H1 (cell line): ENCODE measurements around the gene TINAGL1. TPM values are rescaled to one million over a fixed set of nuclear protein-coding genes. Genes with fewer than 3 reads are reported as not detected.

Experiments used
- CTCF ChIA-PET: fragments of 300-600 bp; sonication (Branson Sonifier 250); formaldehyde crosslinking; loops from one replicate; lab custom pipeline; 2021; ENCODE audit not compliant: partially characterized antibody; lab: Charles Lee
- POLR2A ChIA-PET: fragments of 300-600 bp; sonication (Branson Sonifier 250); formaldehyde crosslinking; loops from one replicate; lab custom pipeline; 2021; ENCODE audit warnings: inconsistent platforms; ENCODE audit not compliant: partially characterized antibody; lab: Charles Lee
- DNase-seq, 2 experiments: peaks; one replicate each; pipeline versions ENCODE4 v3.0.0 to v3.0.0-alpha.2; 2010 to 2022; ENCODE audit warnings: low spot score in 2 of 2, low read depth in 1 of 2, mixed read lengths in 1 of 2
- FAIRE-seq: peaks from 2 replicates; lab custom pipeline; 2011; peaks lifted over from hg19 to GRCh38; lab: Jason Lieb, UNC
- H2AFZ ChIP-seq: 2 replicates; pipeline ENCODE4 v1.8.1; 2012; ENCODE audit warnings: low read length, inconsistent platforms
- H2AK5ac ChIP-seq: 2 replicates; pipeline ENCODE4 v1.6.1; 2013; ENCODE audit warnings: low read depth, low read length
- H2BK120ac ChIP-seq: replicated peaks from 2 replicates; pipeline ENCODE3; 2013; ENCODE audit warnings: low read depth, low read length, inconsistent platforms
- H2BK12ac ChIP-seq: 2 replicates; pipeline ENCODE4 v1.6.1; 2013; ENCODE audit warnings: low read depth, low read length
- H2BK15ac ChIP-seq: 2 replicates; pipeline ENCODE4 v1.6.1; 2013; ENCODE audit warnings: low read length
- H2BK20ac ChIP-seq: 2 replicates; pipeline ENCODE4 v1.6.1; 2013; ENCODE audit warnings: low read length
- H2BK5ac ChIP-seq: 2 replicates; pipeline ENCODE4 v1.6.1; 2013; ENCODE audit warnings: low read depth, low read length
- H3K14ac ChIP-seq: 2 replicates; pipeline ENCODE4 v1.6.1; 2013; ENCODE audit warnings: inconsistent platforms; ENCODE audit not compliant: insufficient read length
- H3K18ac ChIP-seq: 2 replicates; pipeline ENCODE4 v1.6.1; 2013; ENCODE audit warnings: low read length; ENCODE audit errors: extremely low read depth
- H3K23ac ChIP-seq: 2 replicates; pipeline ENCODE4 v1.6.1; 2013; ENCODE audit warnings: inconsistent platforms; ENCODE audit not compliant: insufficient read length
- H3K23me2 ChIP-seq: 2 replicates; pipeline ENCODE4 v1.6.1; 2013; ENCODE audit warnings: low read depth, low read length
- H3K27ac ChIP-seq: 2 replicates; pipeline ENCODE4 v1.6.1; 2011; ENCODE audit warnings: low read depth, low read length, inconsistent platforms
- H3K27me3 ChIP-seq, 4 experiments: replicated peaks in 1 of 4; 1 replicate in 1 of 4; 2 replicates in 3 of 4; pipeline versions ENCODE4 v1.6.1 to v1.8.1; 2011 to 2013; ENCODE audit warnings: low read length in 3 of 4, mild to moderate bottlenecking in 3 of 4, inconsistent platforms in 2 of 4, mixed read lengths in 2 of 4, moderate library complexity in 1 of 4; ENCODE audit not compliant: control insufficient read depth in 3 of 4, insufficient read depth in 3 of 4; ENCODE audit errors: extremely low read depth in 1 of 4
- H3K36me3 ChIP-seq, 4 experiments: 2 replicates each; pipeline versions ENCODE4 v1.6.1 to v1.8.1; 2011 to 2013; ENCODE audit warnings: mild to moderate bottlenecking in 4 of 4, low read length in 3 of 4, moderate library complexity in 2 of 4, control low read depth in 1 of 4, inconsistent platforms in 1 of 4; ENCODE audit not compliant: insufficient read depth in 4 of 4, control insufficient read depth in 2 of 4
- H3K4ac ChIP-seq: replicated peaks from 2 replicates; pipeline ENCODE3; 2013; ENCODE audit warnings: low read length, low read depth, mixed read lengths, inconsistent platforms; ENCODE audit not compliant: insufficient read length
- H3K4me1 ChIP-seq, 4 experiments: replicated peaks in 1 of 4; 1 replicate in 1 of 4; 2 replicates in 3 of 4; pipeline versions ENCODE4 v1.6.1 to v1.8.1; 2011 to 2013; ENCODE audit warnings: low read length in 3 of 4, inconsistent platforms in 2 of 4, mixed read lengths in 1 of 4; ENCODE audit not compliant: insufficient read depth in 4 of 4, control insufficient read depth in 3 of 4
- H3K4me2 ChIP-seq, 2 experiments: 2 replicates each; pipeline versions ENCODE4 v1.6.1 to v1.8.1; 2011 to 2013; ENCODE audit warnings: low read depth in 2 of 2, low read length in 2 of 2, control low read depth in 1 of 2, inconsistent platforms in 1 of 2, mild to moderate bottlenecking in 1 of 2; ENCODE audit not compliant: insufficient read depth in 1 of 2
- H3K4me3 ChIP-seq, 4 experiments: fragments of 200-600, 300-600 bp in 1 of 4; sonication (generic), shearing (Covaris generic), sonication (Bioruptor Twin) in 1 of 4; 2 replicates each; pipeline versions ENCODE4 v1.5.1 to v1.8.1; 2011 to 2016; ENCODE audit warnings: low read length in 4 of 4, low read depth in 3 of 4, control low read depth in 2 of 4, inconsistent platforms in 2 of 4, mild to moderate bottlenecking in 2 of 4, mixed read lengths in 1 of 4, moderate library complexity in 1 of 4; ENCODE audit not compliant: insufficient read depth in 2 of 4; ENCODE audit errors: extremely low read depth in 1 of 4
- H3K56ac ChIP-seq: replicated peaks from 2 replicates; pipeline ENCODE3; 2013; ENCODE audit warnings: low read depth, mild to moderate bottlenecking, mixed read lengths, low read length, inconsistent platforms; ENCODE audit not compliant: insufficient read length
- H3K79me1 ChIP-seq: 2 replicates; pipeline ENCODE4 v1.6.1; 2013; ENCODE audit warnings: low read depth, low read length, control low read depth
- H3K79me2 ChIP-seq, 2 experiments: 2 replicates each; pipeline versions ENCODE4 v1.6.1 to v1.8.1; 2012 to 2013; ENCODE audit warnings: low read length in 2 of 2, mild to moderate bottlenecking in 2 of 2, inconsistent platforms in 1 of 2; ENCODE audit not compliant: insufficient read depth in 2 of 2, control insufficient read depth in 1 of 2
- H3K9ac ChIP-seq, 4 experiments: replicated peaks in 1 of 4; 1 replicate in 1 of 4; 2 replicates in 3 of 4; pipeline versions ENCODE4 v1.6.1 to v1.8.1; 2011 to 2013; ENCODE audit warnings: low read depth in 3 of 4, low read length in 3 of 4, control low read depth in 2 of 4, mild to moderate bottlenecking in 2 of 4, moderate library complexity in 2 of 4, inconsistent platforms in 1 of 4; ENCODE audit errors: extremely low read depth in 1 of 4
- H3K9me3 ChIP-seq, 2 experiments: 2 replicates each; pipeline versions ENCODE4 v1.6.1 to v1.8.1; 2012 to 2013; ENCODE audit warnings: mild to moderate bottlenecking in 2 of 2, moderate library complexity in 2 of 2, control low read depth in 1 of 2, inconsistent platforms in 1 of 2, low read depth in 1 of 2, low read length in 1 of 2, mixed read lengths in 1 of 2; ENCODE audit not compliant: insufficient read depth in 2 of 2
- H4K20me1 ChIP-seq, 2 experiments: replicated peaks in 1 of 2; 2 replicates each; pipeline versions ENCODE3 to v1.8.1; 2011 to 2013; ENCODE audit warnings: inconsistent platforms in 2 of 2, low read length in 2 of 2, mild to moderate bottlenecking in 1 of 2; ENCODE audit not compliant: insufficient read depth in 2 of 2, control insufficient read depth in 1 of 2
- H4K5ac ChIP-seq: 2 replicates; pipeline ENCODE4 v1.6.1; 2013; ENCODE audit warnings: low read length, low read depth, mixed read lengths, inconsistent platforms; ENCODE audit not compliant: insufficient read length
- H4K8ac ChIP-seq: 2 replicates; pipeline ENCODE4 v1.8.0; 2013; ENCODE audit warnings: mild to moderate bottlenecking, moderate library complexity, low read length, inconsistent platforms; ENCODE audit not compliant: insufficient read depth; ENCODE audit errors: extremely low read depth
- H4K91ac ChIP-seq: replicated peaks from 2 replicates; pipeline ENCODE3; 2013; ENCODE audit warnings: low read length, mixed read lengths, inconsistent platforms; ENCODE audit not compliant: insufficient read length
- ATF3 ChIP-seq: IDR thresholded peaks from 2 replicates; pipeline ENCODE4 v1.6.1; 2011; ENCODE audit warnings: low read depth, mild to moderate bottlenecking, low read length; ENCODE audit not compliant: insufficient read depth
- BCL11A ChIP-seq, 2 experiments: IDR thresholded peaks; one replicate each; pipeline ENCODE4 v1.6.1; 2011; ENCODE audit warnings: low read depth in 2 of 2, low read length in 2 of 2, mild to moderate bottlenecking in 2 of 2
- CREB1 ChIP-seq: IDR thresholded peaks from 2 replicates; pipeline ENCODE4 v1.6.1; 2012; ENCODE audit warnings: inconsistent platforms
- E2F6 ChIP-seq: IDR thresholded peaks from 2 replicates; pipeline ENCODE4 v1.6.1; 2012; ENCODE audit warnings: inconsistent platforms
- JUN ChIP-seq: IDR thresholded peaks from 2 replicates; pipeline ENCODE4 v1.6.1; 2011; ENCODE audit warnings: low read depth, mild to moderate bottlenecking, improper control_type of control experiment, low read length
- MAFK ChIP-seq: IDR thresholded peaks from 2 replicates; pipeline ENCODE4 v1.6.1; 2012; ENCODE audit warnings: low read depth, mild to moderate bottlenecking, improper control_type of control experiment, low read length
- RBBP5 ChIP-seq: IDR thresholded peaks from 2 replicates; pipeline ENCODE4 v1.7.1; 2012; ENCODE audit warnings: low read depth, mild to moderate bottlenecking, inconsistent platforms, low read length, moderate library complexity, borderline replicate concordance
- RNF2 ChIP-seq: fragments of 200-900, 300-1000 bp; sonication (generic); IDR thresholded peaks from 2 replicates; pipeline ENCODE4 v1.7.1; 2016; ENCODE audit warnings: borderline replicate concordance, low read depth, mild to moderate bottlenecking, antibody characterized with exemption, low read length; ENCODE audit not compliant: poor library complexity, severe bottlenecking; ENCODE audit errors: missing control alignments
- SAP30 ChIP-seq: fragments of 300-600 bp; sonication (generic); IDR thresholded peaks from 2 replicates; pipeline ENCODE4 v1.7.1; 2012; ENCODE audit warnings: low read length, moderate library complexity, mild to moderate bottlenecking, inconsistent platforms; ENCODE audit not compliant: insufficient read depth, insufficient replicate concordance
- SP1 ChIP-seq: IDR thresholded peaks from 2 replicates; pipeline ENCODE4 v1.6.1; 2011; ENCODE audit warnings: low read depth, low read length
- WGBS, 2 experiments: shearing (Covaris generic) in 1 of 2; methylation state at CpG; one replicate each; pipeline versions ENCODE4 v1.1.6 to v1.1.7; 2013 to 2015; ENCODE audit warnings: low lambda C conversion rate in 2 of 2, mixed read lengths in 2 of 2, inconsistent platforms in 1 of 2, low coverage in 1 of 2, missing lambda C conversion rate in 1 of 2; ENCODE audit not compliant: insufficient replicate concordance in 2 of 2, insufficient coverage in 1 of 2, insufficient read length in 1 of 2; ENCODE audit errors: extremely low coverage in 1 of 2, missing lambda C conversion rate in 1 of 2; 5-methylcytosine and 5-hydroxymethylcytosine counted together
- polyA plus RNA-seq, 7 experiments: library from polyadenylated mRNA; depleted of rRNA in 3 of 7; stranded (reverse) in 5 of 7; unstranded in 2 of 7; fragments of >200 nt in 5 of 7; fragments of 200-250 nt in 2 of 7; gene quantifications; 1 replicate in 5 of 7; 2 replicates in 1 of 7; 4 replicates in 1 of 7; pipeline versions ENCODE4 v1.2.1 to v1.2.3, GENCODE V29; 2011 to 2013; ENCODE audit warnings: missing spikeins in 2 of 7, mixed read lengths in 2 of 7
- total RNA-seq: library from RNA; stranded (reverse); fragmentation: NEBNext Ultra II Directional; extraction: Animal tissue kit (Norgen Biotek cat#: 25700); gene quantifications from 2 replicates; pipeline ENCODE4 v1.2.1, GENCODE V29; 2021
- TF ChIP-seq, protein P1 (sequence below): IDR thresholded peaks from 2 replicates; pipeline ENCODE4 v1.6.1; 2012; ENCODE audit warnings: inconsistent platforms

TINAGL1 gene
- total and polyA plus RNA-seq, 2 of the 8 experiments (the other 6 are each of a cell fraction or from before 2014, with no cell fraction given): 11.2 to 21.7 TPM

GRCh38 chr1:31568895-31569595, 7.3 kb upstream of the TINAGL1 start:
- peak overlapping the region; percentile 2 for H3K4ac ChIP-seq
- H3K79me1 ChIP-seq: no peaks in the 10 kb centered on the region
- ChIA-PET CTCF (interaction anchor here (0.7 to 1.7 kb wide), 8 partner anchors 9 to 148 kb away, joined by 3 to 6 read pairs (median 4); no protein-coding TSS in a partner anchor), POLR2A (no interaction called here)
- H3K36me3 ChIP-seq: no peaks in the 10 kb centered on the region
- H3K4me1 ChIP-seq: peaks cover 0 to 6% (median 5%) of the 10 kb centered on the region in 4 experiments; a peak in 5 of 7 replicates
- no peaks in the 10 kb centered on the region for H3K9me3 ChIP-seq
- no peak overlapping the region for H3K18ac ChIP-seq
- H2BK5ac ChIP-seq: no peak overlapping the region
- H3K14ac ChIP-seq: no peak overlapping the region
- no peaks in the 10 kb centered on the region; a peak in 1 of 7 replicates for H3K27me3 ChIP-seq
- WGBS, 2 experiments: 83% methylated on average over 11 of the region's 11 CpGs; no CpG with 5 or more reads in 1 of the 2 experiments
- H3K9ac ChIP-seq: no peak overlapping the region
- H4K5ac ChIP-seq: no peak overlapping the region
- no peak overlapping the region for H2BK20ac ChIP-seq
- H2BK120ac ChIP-seq: no peak overlapping the region
- no peaks in the 10 kb centered on the region for H3K79me2 ChIP-seq
- H3K4me2 ChIP-seq: no peak overlapping the region
- H3K23me2 ChIP-seq: no peaks in the 10 kb centered on the region
- FAIRE-seq (no peak), DNase-seq (peak in 1 of 2 experiments; percentile 42)
- H4K8ac ChIP-seq: peak overlapping the region; percentile 65
- H3K27ac ChIP-seq: no peak overlapping the region
- H4K91ac ChIP-seq: no peak overlapping the region
- H2BK15ac ChIP-seq: no peak overlapping the region
- H3K56ac ChIP-seq: no peak overlapping the region
- no peak overlapping the region for H2AFZ ChIP-seq
- no peak overlapping the region for H2BK12ac ChIP-seq
- no peak overlapping the region for H3K4me3 ChIP-seq
- no peaks in the 10 kb centered on the region for H4K20me1 ChIP-seq
- no peak overlapping the region for H3K23ac ChIP-seq
- H2AK5ac ChIP-seq: no peak overlapping the region
- TF ChIP-seq ATF3 (no peak), RBBP5 (no peak), BCL11A (IDR thresholded peaks at IDR 0.05; ENCODE audit: low read depth in 2 of 2, low read length in 2 of 2) (no peak), RNF2 (no peak), SAP30 (no peak), CREB1 (no peak), MAFK (no peak), E2F6 (no peak), JUN (no peak), SP1 (no peak)
- TF ChIP-seq, protein P1, sequence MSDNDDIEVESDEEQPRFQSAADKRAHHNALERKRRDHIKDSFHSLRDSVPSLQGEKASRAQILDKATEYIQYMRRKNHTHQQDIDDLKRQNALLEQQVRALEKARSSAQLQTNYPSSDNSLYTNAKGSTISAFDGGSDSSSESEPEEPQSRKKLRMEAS: no peak
